Mucosa of stomach (tissue), 1 donor: ENCODE results near the gene PCDHGA3.
"Not testable (repeated sequence)": the region's sequence is repeated elsewhere in the genome, so short reads cannot be mapped to it uniquely, and the experiment has no call there.

ENCODE experiments used
- H3K27me3 ChIP-seq: one replicate; pipeline ENCODE4 v1.7.0; 2013; ENCODE audit warnings: mild to moderate bottlenecking, low read length; ENCODE audit not compliant: control insufficient read depth, insufficient read depth
- H3K36me3 ChIP-seq: one replicate; pipeline ENCODE4 v1.7.0; 2013; ENCODE audit warnings: low read length; ENCODE audit not compliant: control insufficient read depth, insufficient read depth
- H3K4me1 ChIP-seq: one replicate; pipeline ENCODE4 v1.7.0; 2013; ENCODE audit warnings: mild to moderate bottlenecking, low read length; ENCODE audit not compliant: control insufficient read depth, insufficient read depth
- H3K4me3 ChIP-seq: one replicate; pipeline ENCODE4 v1.7.0; 2013; ENCODE audit warnings: low read length
- H3K9ac ChIP-seq: one replicate; pipeline ENCODE4 v1.7.0; 2013; ENCODE audit warnings: mild to moderate bottlenecking, low read length, moderate library complexity
- H3K9me3 ChIP-seq: one replicate; pipeline ENCODE4 v1.7.0; 2013; ENCODE audit warnings: mild to moderate bottlenecking, low read length, moderate library complexity; ENCODE audit not compliant: control insufficient read depth
- donor health status: Pancreatic carcinoma.

Gene PCDHGA3

GRCh38 chr5:141328231-141328630 lies 15.4 kb upstream of the PCDHGA3 start:
- H3K4me1 ChIP-seq, result no peaks in the 10 kb centered on the region
- no peak overlapping the region for H3K9ac ChIP-seq
- no peak overlapping the region for H3K4me3 ChIP-seq
- H3K9me3 ChIP-seq, result peaks cover 9% of the 10 kb centered on the region
- peaks cover 5% of the 10 kb centered on the region for H3K27me3 ChIP-seq
- no peaks in the 10 kb centered on the region for H3K36me3 ChIP-seq

DNA sequence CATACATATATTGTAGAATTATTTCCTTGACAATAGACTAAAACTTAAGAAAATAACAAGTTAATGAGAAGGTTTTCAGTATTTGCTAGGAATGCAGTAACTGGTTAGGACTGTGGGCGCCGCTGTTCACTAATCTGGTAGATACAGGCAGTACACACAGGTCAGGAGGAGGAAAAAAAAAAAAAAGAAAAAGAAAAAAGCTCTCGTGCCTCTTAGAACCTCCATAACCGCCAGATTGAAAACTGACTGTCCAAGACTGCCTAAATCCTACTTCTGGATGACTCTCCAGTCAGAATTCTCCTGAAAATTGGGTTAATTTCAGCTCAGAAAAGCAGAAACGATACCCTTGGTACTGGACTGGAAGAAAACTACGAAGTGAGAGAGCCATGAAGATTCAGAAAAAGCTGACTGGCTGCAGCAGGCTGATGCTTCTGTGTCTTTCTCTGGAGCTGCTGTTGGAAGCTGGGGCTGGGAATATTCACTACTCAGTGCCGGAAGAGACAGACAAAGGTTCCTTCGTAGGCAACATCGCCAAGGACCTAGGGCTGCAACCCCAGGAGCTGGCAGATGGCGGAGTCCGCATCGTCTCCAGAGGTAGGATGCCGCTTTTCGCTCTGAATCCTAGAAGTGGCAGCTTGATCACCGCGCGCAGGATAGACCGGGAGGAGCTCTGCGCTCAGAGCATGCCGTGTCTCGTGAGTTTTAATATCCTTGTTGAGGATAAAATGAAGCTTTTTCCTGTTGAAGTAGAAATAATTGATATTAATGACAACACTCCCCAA lies 13.1 kb upstream of the PCDHGA3 start, which contains the start of gene PCDHGA1:
PCDHGA1 (plus strand) TSS at position 216 of the 782 bp plus-strand sequence.
- peaks cover 5% of the 10 kb centered on the region for H3K27me3 ChIP-seq
- H3K36me3 ChIP-seq, result no peaks in the 10 kb centered on the region
- peaks cover 9% of the 10 kb centered on the region for H3K9me3 ChIP-seq
- no peak within 1 kb of the TSS for H3K4me3 ChIP-seq
- no peak within 1 kb of the TSS for H3K9ac ChIP-seq
- H3K4me1 ChIP-seq, result no peaks in the 10 kb centered on the region

GRCh38 chr5:141332571-141332970 lies 11.1 kb upstream of the PCDHGA3 start:
- not testable (repeated sequence) for H3K9ac ChIP-seq, H3K4me3 ChIP-seq, H3K4me1 ChIP-seq, H3K36me3 ChIP-seq, H3K27me3 ChIP-seq, H3K9me3 ChIP-seq

DNA sequence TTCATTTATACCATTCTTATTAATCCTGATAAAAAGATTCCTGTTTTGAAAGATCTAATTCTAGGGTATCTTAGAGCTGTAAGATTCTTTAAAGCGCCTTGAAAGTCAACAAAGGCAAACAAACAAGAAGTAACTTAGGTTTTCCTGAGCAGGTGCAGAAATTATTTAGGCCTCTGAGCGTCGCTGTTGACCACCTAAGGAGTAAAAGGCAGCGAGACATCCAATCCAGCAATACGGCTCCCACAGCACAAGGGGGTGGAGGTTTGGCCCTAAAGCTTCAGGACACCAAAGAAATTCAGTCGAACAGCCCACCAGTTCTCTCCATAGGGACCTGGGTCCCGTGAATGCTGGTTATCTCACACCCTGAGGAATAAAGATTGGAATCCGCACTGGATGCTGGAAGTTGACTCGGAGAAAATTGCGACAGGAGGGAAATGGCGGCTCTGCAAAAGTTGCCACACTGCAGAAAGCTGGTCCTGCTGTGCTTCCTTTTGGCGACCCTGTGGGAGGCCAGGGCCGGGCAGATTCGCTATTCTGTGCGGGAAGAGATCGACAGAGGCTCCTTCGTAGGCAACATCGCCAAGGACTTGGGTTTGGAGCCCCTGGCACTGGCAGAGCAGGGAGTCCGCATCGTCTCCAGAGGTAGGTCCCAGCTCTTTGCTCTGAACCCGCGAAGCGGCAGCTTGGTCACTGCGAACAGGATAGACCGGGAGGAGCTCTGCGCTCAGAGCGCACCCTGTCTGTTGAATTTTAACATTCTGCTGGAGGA lies 4.9 kb upstream of the PCDHGA3 start, which contains the start of gene PCDHGA2:
PCDHGA2 (plus strand) TSS at position 223 of the 769 bp plus-strand sequence.
- H3K4me3 ChIP-seq, result no peak within 1 kb of the TSS
- H3K4me1 ChIP-seq, result no peaks in the 10 kb centered on the region
- H3K9me3 ChIP-seq, result peaks cover 6% of the 10 kb centered on the region
- H3K9ac ChIP-seq, result no peak within 1 kb of the TSS
- no peaks in the 10 kb centered on the region for H3K36me3 ChIP-seq
- peaks cover 9% of the 10 kb centered on the region for H3K27me3 ChIP-seq

GRCh38 chr5:141340781-141341354 lies 2.8 kb upstream of the PCDHGA3 start:
- H3K4me3 ChIP-seq, H3K9me3 ChIP-seq, H3K27me3 ChIP-seq, H3K4me1 ChIP-seq, H3K36me3 ChIP-seq, H3K9ac ChIP-seq: not testable (repeated sequence)

- Histone ChIP-seq H3K9ac (no peak overlapping the region), H3K36me3 (no peaks in the 10 kb centered on the region), H3K4me3 (no peak overlapping the region), H3K4me1 (no peaks in the 10 kb centered on the region), H3K27me3 (peaks cover 9% of the 10 kb centered on the region), H3K9me3 (peaks cover 10% of the 10 kb centered on the region)
These were observed 856 bp upstream of the PCDHGA3 start for GRCh38 chr5:141342773-141343172.

DNA sequence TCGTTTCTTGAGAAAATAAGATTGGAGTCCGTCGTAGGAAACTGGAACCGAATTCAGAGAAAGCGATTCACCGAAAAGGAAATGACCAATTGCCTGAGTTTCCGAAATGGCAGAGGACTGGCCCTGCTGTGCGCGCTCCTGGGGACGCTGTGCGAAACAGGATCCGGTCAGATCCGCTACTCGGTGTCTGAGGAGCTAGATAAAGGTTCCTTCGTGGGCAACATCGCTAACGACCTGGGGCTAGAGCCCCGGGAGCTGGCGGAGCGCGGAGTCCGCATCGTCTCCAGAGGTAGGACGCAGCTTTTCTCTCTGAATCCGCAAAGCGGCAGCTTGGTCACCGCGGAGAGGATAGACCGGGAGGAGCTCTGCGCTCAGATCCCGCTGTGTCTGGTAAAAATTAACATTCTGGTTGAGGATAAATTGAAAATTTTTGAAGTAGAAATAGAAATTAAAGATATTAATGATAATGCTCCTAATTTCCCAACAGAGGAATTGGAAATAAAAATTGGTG lies 379 bp downstream of the PCDHGA3 start:
- H3K27me3 ChIP-seq, result peaks cover 4% of the 10 kb centered on the region
- no peaks in the 10 kb centered on the region for H3K36me3 ChIP-seq
- H3K4me3 ChIP-seq, result no peak overlapping the region
- H3K9ac ChIP-seq, result no peak overlapping the region
- peaks cover 5% of the 10 kb centered on the region for H3K9me3 ChIP-seq
- no peaks in the 10 kb centered on the region for H3K4me1 ChIP-seq

GRCh38 chr5:141345327-141345726 lies 1.7 kb downstream of the PCDHGA3 start:
- no peak overlapping the region for H3K9ac ChIP-seq
- no peaks in the 10 kb centered on the region for H3K4me1 ChIP-seq
- H3K4me3 ChIP-seq, result no peak overlapping the region
- H3K36me3 ChIP-seq, result no peaks in the 10 kb centered on the region
- no peaks in the 10 kb centered on the region for H3K27me3 ChIP-seq
- H3K9me3 ChIP-seq, result peaks cover 9% of the 10 kb centered on the region

DNA sequence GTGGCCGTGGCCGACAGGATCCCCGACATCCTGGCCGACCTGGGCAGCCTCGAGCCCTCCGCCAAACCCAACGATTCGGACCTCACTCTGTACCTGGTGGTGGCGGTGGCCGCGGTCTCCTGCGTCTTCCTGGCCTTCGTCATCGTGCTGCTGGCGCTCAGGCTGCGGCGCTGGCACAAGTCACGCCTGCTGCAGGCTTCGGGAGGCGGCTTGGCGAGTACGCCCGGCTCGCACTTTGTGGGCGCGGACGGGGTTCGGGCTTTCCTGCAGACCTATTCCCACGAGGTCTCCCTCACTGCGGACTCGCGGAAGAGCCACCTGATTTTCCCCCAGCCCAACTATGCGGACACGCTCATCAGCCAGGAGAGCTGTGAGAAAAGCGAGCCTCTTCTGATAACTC lies 2.4 kb downstream of the PCDHGA3 start:
- not testable (repeated sequence) for H3K4me3 ChIP-seq, H3K27me3 ChIP-seq, H3K4me1 ChIP-seq, H3K9ac ChIP-seq, H3K36me3 ChIP-seq
- peaks cover 12% of the 10 kb centered on the region for H3K9me3 ChIP-seq

DNA sequence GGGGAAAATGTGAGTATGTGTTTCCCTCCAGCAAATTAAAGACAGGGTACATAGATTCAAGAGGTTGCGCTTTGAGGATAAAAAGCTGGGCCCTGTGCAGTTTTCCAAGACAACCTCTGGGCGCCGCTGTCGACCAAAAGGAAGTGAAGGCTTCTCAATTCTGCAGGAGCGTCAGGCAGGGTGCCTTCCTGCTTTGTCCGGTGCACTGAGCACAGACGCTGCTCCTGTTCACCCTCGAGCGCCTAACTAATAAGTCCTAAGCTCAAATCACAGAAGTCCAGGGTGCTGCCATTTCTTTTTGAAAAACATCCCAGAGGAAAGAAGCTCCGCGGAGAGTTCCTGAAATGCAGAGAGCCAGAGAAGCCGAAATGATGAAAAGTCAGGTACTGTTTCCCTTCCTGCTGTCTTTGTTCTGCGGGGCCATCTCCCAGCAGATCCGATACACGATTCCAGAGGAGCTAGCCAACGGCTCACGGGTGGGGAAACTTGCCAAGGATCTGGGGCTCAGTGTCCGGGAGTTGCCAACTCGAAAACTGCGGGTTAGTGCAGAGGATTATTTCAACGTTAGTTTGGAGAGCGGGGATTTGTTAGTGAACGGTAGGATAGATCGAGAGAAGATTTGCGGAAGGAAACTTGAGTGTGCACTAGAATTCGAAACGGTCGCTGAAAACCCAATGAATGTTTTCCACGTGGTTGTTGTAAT lies 6.4 kb downstream of the PCDHGA3 start, which contains the start of gene PCDHGB1:
PCDHGB1 (plus strand) TSS at position 183 of the 703 bp plus-strand sequence; CDS start at position 345, 162 bp downstream.
- Histone ChIP-seq H3K27me3 (peaks cover 4% of the 10 kb centered on the region), H3K4me3 (no peak within 1 kb of the TSS), H3K36me3 (no peaks in the 10 kb centered on the region), H3K9me3 (peaks cover 18% of the 10 kb centered on the region), H3K4me1 (no peaks in the 10 kb centered on the region), H3K9ac (no peak within 1 kb of the TSS)

DNA sequence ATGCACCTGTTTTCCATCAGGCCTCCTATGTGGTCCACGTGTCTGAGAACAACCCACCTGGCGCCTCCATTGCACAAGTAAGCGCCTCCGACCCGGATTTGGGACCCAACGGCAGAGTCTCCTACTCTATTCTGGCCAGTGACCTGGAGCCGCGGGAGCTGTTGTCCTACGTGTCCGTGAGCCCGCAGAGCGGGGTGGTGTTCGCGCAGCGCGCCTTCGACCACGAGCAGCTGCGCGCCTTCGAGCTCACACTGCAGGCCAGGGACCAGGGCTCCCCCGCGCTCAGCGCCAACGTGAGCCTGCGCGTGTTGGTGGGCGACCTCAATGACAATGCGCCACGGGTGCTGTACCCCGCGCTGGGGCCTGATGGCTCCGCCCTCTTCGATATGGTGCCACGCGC lies 8.0 kb downstream of the PCDHGA3 start:
- H3K4me1 ChIP-seq, result no peaks in the 10 kb centered on the region
- H3K9me3 ChIP-seq, result peaks cover 18% of the 10 kb centered on the region
- H3K36me3 ChIP-seq, result no peaks in the 10 kb centered on the region
- H3K9ac ChIP-seq, result no peak overlapping the region
- H3K4me3 ChIP-seq, result no peak overlapping the region
- peaks cover 4% of the 10 kb centered on the region for H3K27me3 ChIP-seq
